K562 (cell line): ENCODE results near the gene TPCN1. TPM values are rescaled to one million over a fixed set of nuclear protein-coding genes. Genes with fewer than 3 reads are reported as not detected.
A peak's percentile ranks its signal among the peaks of the same experiment; 100 is the strongest.

Experiments used
- ARNT ChIP-seq, 2 experiments: fragments of 450-650 bp; IDR thresholded peaks; 2 replicates each; pipeline ENCODE4 v1.6.1; 2016; ENCODE audit warnings: mild to moderate bottlenecking in 1 of 2
- ATF6 ChIP-seq: sonication (generic); formaldehyde crosslinking; IDR thresholded peaks from 2 replicates; pipeline ENCODE4 v1.4.0; 2020; ENCODE audit warnings: mild to moderate bottlenecking, missing genetic modification reagents
- ATF7 ChIP-seq: fragments of 450-650 bp; IDR thresholded peaks from 2 replicates; pipeline ENCODE4 v1.7.1; 2014; ENCODE audit warnings: mild to moderate bottlenecking, moderate library complexity
- CHD1 ChIP-seq: fragments of 200-600 bp; sonication (generic); IDR thresholded peaks from one replicate; pipeline ENCODE4 v1.6.1; 2012; ENCODE audit warnings: mild to moderate bottlenecking, moderate library complexity, low read length, inconsistent platforms
- CTBP1 ChIP-seq: fragments of 450-650 bp; IDR thresholded peaks from 2 replicates; pipeline ENCODE4 v1.6.1; 2016; ENCODE audit warnings: borderline replicate concordance
- DDX20 ChIP-seq: fragments of 450-650 bp; IDR thresholded peaks from 2 replicates; pipeline ENCODE4 v1.6.1; 2016; ENCODE audit warnings: missing genetic modification characterization, low read depth, mild to moderate bottlenecking, missing compliant biosample characterization, moderate library complexity
- ESRRA ChIP-seq: fragments of 450-650 bp; IDR thresholded peaks from 2 replicates; pipeline ENCODE4 v1.6.1; 2014; ENCODE audit warnings: low read depth, mild to moderate bottlenecking, moderate library complexity, borderline replicate concordance
- FUS ChIP-seq: fragments of 200-400 bp; formaldehyde crosslinking; optimal IDR thresholded peaks from 2 replicates; pipeline ENCODE3; 2017; ENCODE audit warnings: low read depth, low read length
- GTF2A2 ChIP-seq: IDR thresholded peaks from 2 replicates; pipeline ENCODE4 v1.6.1; 2016; ENCODE audit warnings: mild to moderate bottlenecking, missing genetic modification characterization, missing compliant biosample characterization
- HDAC2 ChIP-seq: fragments of 450-650 bp; IDR thresholded peaks from 2 replicates; pipeline ENCODE4 v1.6.1; 2016; ENCODE audit warnings: mild to moderate bottlenecking
- KAT7 ChIP-seq: sonication (generic); formaldehyde crosslinking; IDR thresholded peaks from 2 replicates; pipeline ENCODE4 v1.8.0; 2022; ENCODE audit warnings: missing genetic modification reagents, mild to moderate bottlenecking, borderline replicate concordance
- L3MBTL2 ChIP-seq: fragments of 450-650 bp; IDR thresholded peaks from 2 replicates; pipeline ENCODE4 v1.6.1; 2016; ENCODE audit warnings: mild to moderate bottlenecking, moderate library complexity
- PRDM10 ChIP-seq: fragments of 450-650 bp; IDR thresholded peaks from 2 replicates; pipeline ENCODE4 v1.6.1; 2018; ENCODE audit not compliant: partially characterized antibody
- PTBP1 ChIP-seq: fragments of 200-400 bp; formaldehyde crosslinking; IDR thresholded peaks from 2 replicates; pipeline ENCODE4 v1.6.1; 2017; ENCODE audit warnings: low read depth, low read length
- SAP30 ChIP-seq: fragments of 200-600 bp; sonication (generic); IDR thresholded peaks from 2 replicates; pipeline ENCODE4 v1.6.1; 2012; ENCODE audit warnings: borderline replicate concordance, low read depth, mild to moderate bottlenecking, moderate library complexity, low read length, control low read depth, inconsistent platforms; ENCODE audit not compliant: insufficient read depth, poor library complexity, severe bottlenecking
- TEAD1 ChIP-seq, 2 experiments: fragments of 450-650 bp in 1 of 2; sonication (generic) in 1 of 2; formaldehyde crosslinking; IDR thresholded peaks; 2 replicates each; pipeline versions ENCODE4 v1.4.0 to v1.8.0; 2020 to 2022; ENCODE audit warnings: mild to moderate bottlenecking in 2 of 2, missing genetic modification reagents in 1 of 2
- TFAP4 ChIP-seq: sonication (generic); formaldehyde crosslinking; IDR thresholded peaks from 2 replicates; pipeline ENCODE4 v1.8.0; 2022; ENCODE audit warnings: missing genetic modification reagents, mild to moderate bottlenecking, moderate library complexity, borderline replicate concordance
- ZBTB7A ChIP-seq: IDR thresholded peaks from 2 replicates; pipeline ENCODE4 v1.6.1; 2011; ENCODE audit warnings: low read depth, mild to moderate bottlenecking, low read length, moderate library complexity, borderline replicate concordance; ENCODE audit not compliant: control insufficient read depth
- ZNF766 ChIP-seq: fragments of 200-800 bp; sonication (Bioruptor generic); conservative IDR thresholded peaks from 2 replicates; pipeline ENCODE4 v1.6.1; 2016; ENCODE audit warnings: missing genetic modification characterization, missing compliant biosample characterization
- ZNF77 ChIP-seq: fragments of 250-450 bp; sonication (Bioruptor Pico); IDR thresholded peaks from 2 replicates; pipeline ENCODE4 v1.5.0; 2020
- polyA plus RNA-seq, 8 experiments: library from polyadenylated mRNA; depleted of rRNA in 4 of 8; stranded (reverse) in 5 of 8; unstranded in 3 of 8; fragments of >200 nt; fragmentation: Nextera tagmentation in 2 of 8; fragmentation: Illumina TruSeq in 1 of 8; extraction: Ambion mirVana in 2 of 8; extraction: Trizol in 1 of 8; gene quantifications; 2 replicates each; pipeline versions ENCODE4 v1.2.1 to v1.2.3, GENCODE V29; 2011 to 2014; ENCODE audit warnings: inconsistent platforms in 1 of 8, missing spikeins in 1 of 8
- total RNA-seq, 7 experiments: library from RNA; depleted of rRNA in 6 of 7; stranded (reverse); fragments of >200 nt in 6 of 7; fragmentation: Illumina TruSeq in 2 of 7; extraction: Trizol in 2 of 7; gene quantifications; 2 replicates each; pipeline versions ENCODE4 v1.2.1 to v1.2.3, GENCODE V29; 2011 to 2021; ENCODE audit warnings: low replicate concordance in 1 of 7

TPCN1 gene
- total and polyA plus RNA-seq, 9 of the 15 experiments (the other 6 are each of a cell fraction or from before 2014, with no cell fraction given), result 0.80 to 23.8 (median 7.4) TPM

DNA sequence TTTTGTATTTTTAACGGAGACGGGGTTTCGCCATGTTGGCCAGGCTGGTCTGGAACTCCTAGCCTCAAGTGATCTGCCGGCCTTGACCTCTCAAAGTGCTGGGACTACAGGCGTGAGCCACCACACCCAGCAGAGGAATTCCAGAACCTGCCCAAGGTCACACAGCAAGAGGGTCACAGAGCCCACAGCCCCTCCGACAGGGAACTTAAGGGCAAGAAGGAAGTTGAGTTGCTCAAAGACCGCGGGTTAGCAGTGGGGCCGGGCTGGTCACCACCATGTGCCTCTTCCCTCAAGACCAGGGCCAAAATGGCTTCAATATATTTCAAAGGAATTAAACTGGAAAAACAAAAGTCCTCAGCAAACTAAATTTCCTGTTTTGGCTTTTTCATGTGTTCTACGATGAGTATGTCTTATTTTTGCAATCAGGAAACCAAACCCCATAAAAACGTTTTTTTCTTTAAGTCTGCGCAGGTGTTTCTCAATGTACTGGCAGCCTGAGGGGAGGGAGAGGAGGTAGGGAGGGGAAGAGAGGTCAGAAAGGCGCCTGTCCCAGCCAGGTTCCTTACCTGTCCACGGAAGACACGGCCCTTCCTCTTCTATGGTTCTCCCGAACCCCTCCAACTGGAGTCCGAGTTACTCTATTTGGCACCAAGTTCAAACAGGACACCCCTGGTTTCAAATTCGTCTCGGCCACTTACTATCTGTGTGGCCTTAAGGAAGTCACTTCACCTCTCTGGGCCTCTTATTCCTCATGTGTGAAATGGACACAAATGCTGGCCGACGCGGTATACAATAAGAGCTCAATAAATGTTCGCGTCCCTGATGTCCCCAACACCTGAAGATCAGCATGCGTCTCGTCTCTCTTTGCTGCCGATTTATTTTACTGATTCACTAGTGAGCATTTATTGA, 112.9 kb downstream of the TPCN1 start (continued):
- 0 out of 2 replicates have a peak, but pooled peaks have one; percentile 27 for TF ChIP-seq ATF6 (CRISPR knock-in tag)
- peak; percentile 32; the same call in 1 of the 2 replicates for TF ChIP-seq TFAP4
- peak; percentile 44 for TF ChIP-seq CHD1
- peak; percentile 98 for TF ChIP-seq PRDM10
- TF ChIP-seq FUS, result no peak
- TF ChIP-seq SAP30, result peak; percentile 2
- TF ChIP-seq ZNF766, result 0 out of 2 replicates have a peak, but pooled peaks have one; percentile 36
- TF ChIP-seq ARNT (IDR thresholded peaks at IDR 0.05), result 0 out of 4 replicates have a peak, but pooled peaks of 1 of the 2 experiments have one; percentile 50
- TF ChIP-seq HDAC2, result peak; percentile 59; the same call in 1 of the 2 replicates
- TF ChIP-seq ZBTB7A, result peak; percentile 63; the same call in 1 of the 2 replicates
- TF ChIP-seq KAT7 (CRISPR knock-in tag), result peak; percentile 10; the same call in 1 of the 2 replicates
- TF ChIP-seq PTBP1, result 0 out of 2 replicates have a peak, but pooled peaks have one; percentile 64
- TF ChIP-seq TEAD1 (CRISPR knock-in tag; IDR thresholded peaks at IDR 0.05), result peak in 1 of 2 experiments; percentile 67; a peak in 2 of 4 replicates
- TF ChIP-seq DDX20, result no peak
- TF ChIP-seq ZNF77 (CRISPR knock-in tag), result no peak
- TF ChIP-seq ATF7, result peak; percentile 62; the same call in 1 of the 2 replicates
- TF ChIP-seq L3MBTL2, result peak; percentile 79
- no peak for TF ChIP-seq GTF2A2
- TF ChIP-seq CTBP1, result 0 out of 2 replicates have a peak, but pooled peaks have one; percentile 35
- TF ChIP-seq ESRRA, result peak; percentile 75
